Breast epithelium (tissue), 3 donors: ENCODE data around the gene BBS12.

Source experiments
- CTCF ChIP-seq, 3 donors: fragments of 450-650 bp; IDR thresholded peaks; one replicate each; pipeline ENCODE4 v1.5.1; 2016 to 2017; ENCODE audit warnings: antibody characterized with exemption in 3 of 3, mild to moderate bottlenecking in 3 of 3, moderate library complexity in 3 of 3
- POLR2A ChIP-seq: fragments of 450-650 bp; IDR thresholded peaks from one replicate; pipeline ENCODE4 v1.6.1; 2016; ENCODE audit warnings: antibody characterized with exemption, mild to moderate bottlenecking, moderate library complexity

GRCh38 chr4:122755675-122756074 lies 23.2 kb downstream of the BBS12 start:
- TF ChIP-seq POLR2A (no peak), CTCF (IDR thresholded peaks at IDR 0.05) (no peak)
